Neural progenitor cell (in vitro differentiated cells): ENCODE data around the gene UNC5CL. TPM values are rescaled to one million over a fixed set of nuclear protein-coding genes. Genes with fewer than 3 reads are reported as not detected.

ENCODE experiments used
- DNase-seq: peaks from one replicate; pipeline ENCODE4 v3.0.0-alpha.2; 2016; ENCODE audit warnings: low spot score
- H2AFZ ChIP-seq: fragments of 200-600 bp; sonication (generic); replicated peaks from 2 replicates; pipeline ENCODE4 v1.6.1; 2016; ENCODE audit warnings: antibody characterized with exemption
- H3F3A ChIP-seq: fragments of 200-600 bp; sonication (generic); 2 replicates; pipeline ENCODE4 v1.6.1; 2016; ENCODE audit warnings: antibody characterized with exemption, low read depth
- H3K27ac ChIP-seq: fragments of 200-600 bp; sonication (generic); 2 replicates; pipeline ENCODE4 v1.5.1; 2016; ENCODE audit warnings: mild to moderate bottlenecking
- H3K27me3 ChIP-seq: fragments of 200-600 bp; sonication (generic); 2 replicates; pipeline ENCODE4 v1.6.1; 2016; ENCODE audit warnings: mild to moderate bottlenecking, moderate library complexity
- H3K36me3 ChIP-seq: fragments of 200-600 bp; sonication (generic); 2 replicates; pipeline ENCODE4 v1.5.1; 2016
- H3K4me1 ChIP-seq: fragments of 200-600 bp; sonication (generic); 2 replicates; pipeline ENCODE4 v1.6.1; 2016; ENCODE audit warnings: mixed run types
- H3K4me2 ChIP-seq: fragments of 200-600 bp; sonication (generic); 2 replicates; pipeline ENCODE4 v1.6.1; 2016
- H3K4me3 ChIP-seq: fragments of 200-600 bp; sonication (generic); 2 replicates; pipeline ENCODE4 v1.5.1; 2016
- H3K79me2 ChIP-seq: fragments of 200-600 bp; sonication (generic); 2 replicates; pipeline ENCODE4 v1.6.1; 2016; ENCODE audit warnings: low read depth
- H3K9ac ChIP-seq: fragments of 200-600 bp; sonication (generic); 2 replicates; pipeline ENCODE4 v1.6.1; 2016
- H3K9me3 ChIP-seq: fragments of 200-600 bp; sonication (generic); 2 replicates; pipeline ENCODE4 v1.5.1; 2016; ENCODE audit warnings: low read depth
- H4K20me1 ChIP-seq: fragments of 200-600 bp; sonication (generic); 2 replicates; pipeline ENCODE4 v1.6.1; 2016; ENCODE audit warnings: low read depth
- H3K27ac Mint-ChIP-seq: 3 replicates; pipeline ENCODE4 v1.8.0; 2021; ENCODE audit warnings: mixed read lengths
- H3K27me3 Mint-ChIP-seq: 2 replicates; pipeline ENCODE4 v1.8.0; 2022; ENCODE audit warnings: low read depth, mild to moderate bottlenecking, inconsistent platforms, moderate library complexity, mixed read lengths; ENCODE audit not compliant: insufficient read depth
- H3K36me3 Mint-ChIP-seq: 3 replicates; pipeline ENCODE4 v1.8.0; 2021; ENCODE audit warnings: mixed read lengths
- H3K4me1 Mint-ChIP-seq: 3 replicates; pipeline ENCODE4 v1.8.0; 2021; ENCODE audit warnings: mixed read lengths
- H3K4me3 Mint-ChIP-seq: 3 replicates; pipeline ENCODE4 v1.8.0; 2021; ENCODE audit warnings: mild to moderate bottlenecking, moderate library complexity, mixed read lengths
- H3K9me3 Mint-ChIP-seq: 3 replicates; pipeline ENCODE4 v1.8.0; 2020; ENCODE audit warnings: mixed read lengths
- EZH2 ChIP-seq: fragments of 200-600 bp; sonication (generic); IDR thresholded peaks from 2 replicates; pipeline ENCODE4 v1.6.1; 2017; ENCODE audit warnings: antibody characterized with exemption, mild to moderate bottlenecking, moderate library complexity
- EZH2phosphoT487 ChIP-seq: fragments of 200-600 bp; sonication (generic); IDR thresholded peaks from 2 replicates; pipeline ENCODE4 v1.6.1; 2017; ENCODE audit warnings: antibody characterized with exemption
- total RNA-seq: library from RNA; depleted of rRNA; stranded (reverse); fragments of >200 nt; gene quantifications from 2 replicates; pipeline ENCODE4 v1.2.3, GENCODE V29; 2015; ENCODE audit warnings: low replicate concordance
- TF ChIP-seq, protein P1 (sequence below): fragments of 200-600 bp; sonication (generic); IDR thresholded peaks from 2 replicates; pipeline ENCODE4 v1.5.1; 2017; ENCODE audit warnings: antibody characterized with exemption, mild to moderate bottlenecking

The UNC5CL gene
- total RNA-seq, 1 donor from 2014 or later: 2.2 TPM

DNA sequence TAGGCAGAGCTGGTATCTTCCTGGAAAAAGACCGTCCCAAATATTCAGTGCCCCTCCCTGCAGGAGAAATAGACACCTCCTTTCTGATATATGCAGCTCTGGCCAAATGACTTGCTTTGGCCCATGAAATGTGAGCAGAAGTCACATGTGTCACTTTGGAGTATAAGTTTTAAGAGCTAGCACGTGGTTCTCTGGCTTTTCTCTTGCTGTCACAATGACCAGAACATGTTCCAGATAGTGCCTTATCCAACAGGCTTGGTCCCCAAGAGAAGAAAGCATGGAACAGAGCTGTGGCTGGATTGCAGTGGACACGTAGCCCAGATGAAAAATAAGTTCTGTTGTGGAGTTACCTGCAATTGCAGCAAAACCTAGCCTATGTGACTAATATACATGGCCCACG lies 40.4 kb downstream of the UNC5CL start:
- Histone ChIP-seq H2AFZ (no peak overlapping the region), H3K4me2 (no peak overlapping the region), H3K9ac (no peak overlapping the region), H4K20me1 (no peaks in the 10 kb centered on the region), H3K36me3 (no peaks in the 10 kb centered on the region), H3K79me2 (no peaks in the 10 kb centered on the region), H3K27me3 (no peaks in the 10 kb centered on the region), H3K4me1 (peaks cover 32% of the 10 kb centered on the region), H3K9me3 (no peaks in the 10 kb centered on the region), H3F3A (peaks cover 37% of the 10 kb centered on the region), H3K27ac (no peak overlapping the region), H3K4me3 (no peak overlapping the region)
- Mint-ChIP-seq H3K27ac (peak overlapping the region; percentile 100), H3K9me3 (peaks cover 5% of the 10 kb centered on the region), H3K4me1 (peaks cover 63% of the 10 kb centered on the region), H3K36me3 (peaks cover 7% of the 10 kb centered on the region), H3K4me3 (no peak overlapping the region), H3K27me3 (peaks cover 9% of the 10 kb centered on the region)
- no peak for DNase-seq
- TF ChIP-seq EZH2phosphoT487: no peak
- TF ChIP-seq, protein P1, sequence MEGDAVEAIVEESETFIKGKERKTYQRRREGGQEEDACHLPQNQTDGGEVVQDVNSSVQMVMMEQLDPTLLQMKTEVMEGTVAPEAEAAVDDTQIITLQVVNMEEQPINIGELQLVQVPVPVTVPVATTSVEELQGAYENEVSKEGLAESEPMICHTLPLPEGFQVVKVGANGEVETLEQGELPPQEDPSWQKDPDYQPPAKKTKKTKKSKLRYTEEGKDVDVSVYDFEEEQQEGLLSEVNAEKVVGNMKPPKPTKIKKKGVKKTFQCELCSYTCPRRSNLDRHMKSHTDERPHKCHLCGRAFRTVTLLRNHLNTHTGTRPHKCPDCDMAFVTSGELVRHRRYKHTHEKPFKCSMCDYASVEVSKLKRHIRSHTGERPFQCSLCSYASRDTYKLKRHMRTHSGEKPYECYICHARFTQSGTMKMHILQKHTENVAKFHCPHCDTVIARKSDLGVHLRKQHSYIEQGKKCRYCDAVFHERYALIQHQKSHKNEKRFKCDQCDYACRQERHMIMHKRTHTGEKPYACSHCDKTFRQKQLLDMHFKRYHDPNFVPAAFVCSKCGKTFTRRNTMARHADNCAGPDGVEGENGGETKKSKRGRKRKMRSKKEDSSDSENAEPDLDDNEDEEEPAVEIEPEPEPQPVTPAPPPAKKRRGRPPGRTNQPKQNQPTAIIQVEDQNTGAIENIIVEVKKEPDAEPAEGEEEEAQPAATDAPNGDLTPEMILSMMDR: no peak
- no peak for TF ChIP-seq EZH2

DNA sequence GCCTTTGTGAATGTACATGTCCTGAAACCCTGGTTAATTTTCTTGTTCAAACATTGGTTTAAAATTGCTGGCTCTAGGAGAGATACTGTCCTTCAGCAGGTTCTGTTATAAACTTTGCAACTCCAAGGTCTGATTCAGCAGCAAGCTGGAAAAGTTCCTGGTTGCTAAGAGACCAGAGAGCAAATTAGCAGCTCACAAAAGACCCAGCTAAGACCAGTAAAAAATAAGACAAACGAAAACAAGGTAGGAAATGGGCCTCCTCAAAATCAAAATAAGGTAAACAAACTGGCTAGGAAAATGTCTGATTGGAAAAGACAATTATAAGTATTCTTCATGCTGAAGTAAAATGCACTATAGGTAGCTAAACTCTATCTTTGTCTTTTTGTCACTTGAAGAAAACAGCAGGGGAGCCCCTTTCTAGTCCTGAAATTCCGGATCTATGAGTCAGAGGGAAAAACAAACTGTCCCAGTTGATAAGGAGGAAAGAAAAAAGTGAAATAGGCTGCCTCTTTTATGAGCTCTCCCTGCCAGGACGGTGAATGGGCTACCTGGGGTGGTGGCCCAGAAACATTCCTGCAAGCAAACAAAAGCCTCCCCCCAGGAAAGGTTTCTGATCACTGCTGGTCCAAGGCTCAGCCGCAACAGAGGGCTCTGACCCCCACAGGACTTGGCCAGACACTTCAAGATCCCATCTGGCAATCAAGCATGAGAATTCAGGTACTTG lies 41.6 kb downstream of the UNC5CL start:
- no peaks in the 10 kb centered on the region for H3K9me3 ChIP-seq
- peaks cover 37% of the 10 kb centered on the region for H3F3A ChIP-seq
- H3K36me3 ChIP-seq: no peaks in the 10 kb centered on the region
- no peak overlapping the region for H2AFZ ChIP-seq
- no peak overlapping the region for H3K9ac ChIP-seq
- TF ChIP-seq, protein P1: no peak
- no peak for TF ChIP-seq EZH2
- no peaks in the 10 kb centered on the region for H4K20me1 ChIP-seq
- peaks cover 7% of the 10 kb centered on the region for H3K27me3 Mint-ChIP-seq
- H3K27me3 ChIP-seq: no peaks in the 10 kb centered on the region
- H3K4me1 Mint-ChIP-seq: peaks cover 74% of the 10 kb centered on the region
- peaks cover 39% of the 10 kb centered on the region for H3K4me1 ChIP-seq
- no peaks in the 10 kb centered on the region for H3K79me2 ChIP-seq
- H3K27ac Mint-ChIP-seq: peak overlapping the region; percentile 100
- DNase-seq: peak; percentile 85
- H3K4me2 ChIP-seq: peak overlapping the region; percentile 61
- H3K4me3 Mint-ChIP-seq: peak overlapping the region; percentile 78
- peak overlapping the region; percentile 82 for H3K27ac ChIP-seq
- H3K9me3 Mint-ChIP-seq: no peaks in the 10 kb centered on the region
- peaks cover 8% of the 10 kb centered on the region for H3K36me3 Mint-ChIP-seq
- H3K4me3 ChIP-seq: peak overlapping the region; percentile 1

DNA sequence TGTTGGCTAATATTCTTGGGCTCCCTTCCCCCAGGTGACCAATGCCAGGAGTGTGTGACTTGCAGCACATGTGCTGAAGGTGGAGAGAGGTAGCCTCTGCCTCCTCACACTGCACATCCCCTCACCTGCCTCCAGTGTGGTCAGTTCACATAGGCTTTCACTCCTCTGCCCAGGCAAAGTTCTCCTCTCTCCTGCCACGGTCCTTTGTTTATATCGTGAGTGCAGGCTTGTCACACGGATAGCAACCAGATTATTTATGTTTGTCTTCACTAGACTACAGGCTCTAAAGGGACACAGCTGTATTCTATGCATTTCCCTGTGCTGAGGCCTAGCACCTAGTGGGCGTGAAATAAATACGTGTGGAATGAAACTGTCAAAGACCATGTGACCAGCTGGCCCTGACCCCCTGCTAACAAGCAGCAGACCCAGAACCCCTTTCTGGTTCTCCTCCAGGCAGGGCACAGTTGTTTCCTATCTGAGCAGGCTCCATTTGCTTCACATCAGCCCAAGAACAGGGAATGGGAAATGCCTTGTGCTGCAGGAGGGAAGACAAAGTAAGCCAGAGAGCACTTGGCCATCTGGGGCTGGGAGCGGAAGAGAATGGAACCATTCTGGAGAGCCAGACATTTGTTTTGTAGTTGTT lies 42.3 kb downstream of the UNC5CL start:
- Mint-ChIP-seq H3K9me3 (peaks cover 6% of the 10 kb centered on the region), H3K27ac (peak overlapping the region; percentile 100), H3K27me3 (peaks cover 7% of the 10 kb centered on the region), H3K36me3 (peaks cover 13% of the 10 kb centered on the region), H3K4me1 (peaks cover 77% of the 10 kb centered on the region), H3K4me3 (peak overlapping the region; percentile 78)
- no peak overlapping the region for H2AFZ ChIP-seq
- TF ChIP-seq EZH2phosphoT487 (no peak), EZH2 (no peak)
- TF ChIP-seq, protein P1: no peak
- H4K20me1 ChIP-seq: no peaks in the 10 kb centered on the region
- peak overlapping the region; percentile 1 for H3K4me3 ChIP-seq
- H3F3A ChIP-seq: peaks cover 37% of the 10 kb centered on the region
- H3K4me1 ChIP-seq: peaks cover 40% of the 10 kb centered on the region
- H3K36me3 ChIP-seq: no peaks in the 10 kb centered on the region
- H3K9me3 ChIP-seq: no peaks in the 10 kb centered on the region
- H3K27ac ChIP-seq: peak overlapping the region; percentile 82
- no peaks in the 10 kb centered on the region for H3K79me2 ChIP-seq
- H3K4me2 ChIP-seq: peak overlapping the region; percentile 61
- H3K27me3 ChIP-seq: no peaks in the 10 kb centered on the region
- no peak overlapping the region for H3K9ac ChIP-seq
- DNase-seq: peak; percentile 53
